Fibroblast of pulmonary artery (primary cell): ENCODE results near the gene TMEM167A.

ENCODE experiments used
- DNase-seq: peaks from one replicate; pipeline ENCODE4 v3.0.0-alpha.2; 2010; ENCODE audit warnings: low read depth
- H3K4me3 ChIP-seq: replicated peaks from 2 replicates; pipeline ENCODE4 v1.5.1; 2011; ENCODE audit warnings: low read depth, mild to moderate bottlenecking, control low read depth, low read length, moderate library complexity
- CTCF ChIP-seq: IDR thresholded peaks from 2 replicates; pipeline ENCODE4 v1.5.1; 2011; ENCODE audit warnings: mild to moderate bottlenecking, control low read depth, low read length, inconsistent platforms; ENCODE audit errors: missing control alignments

The TMEM167A gene

GRCh38 chr5:83036991-83037575 is 40.1 kb downstream of the TMEM167A start:
- no peak for DNase-seq
- H3K4me3 ChIP-seq, result no peak overlapping the region
- no peak for TF ChIP-seq CTCF

DNA sequence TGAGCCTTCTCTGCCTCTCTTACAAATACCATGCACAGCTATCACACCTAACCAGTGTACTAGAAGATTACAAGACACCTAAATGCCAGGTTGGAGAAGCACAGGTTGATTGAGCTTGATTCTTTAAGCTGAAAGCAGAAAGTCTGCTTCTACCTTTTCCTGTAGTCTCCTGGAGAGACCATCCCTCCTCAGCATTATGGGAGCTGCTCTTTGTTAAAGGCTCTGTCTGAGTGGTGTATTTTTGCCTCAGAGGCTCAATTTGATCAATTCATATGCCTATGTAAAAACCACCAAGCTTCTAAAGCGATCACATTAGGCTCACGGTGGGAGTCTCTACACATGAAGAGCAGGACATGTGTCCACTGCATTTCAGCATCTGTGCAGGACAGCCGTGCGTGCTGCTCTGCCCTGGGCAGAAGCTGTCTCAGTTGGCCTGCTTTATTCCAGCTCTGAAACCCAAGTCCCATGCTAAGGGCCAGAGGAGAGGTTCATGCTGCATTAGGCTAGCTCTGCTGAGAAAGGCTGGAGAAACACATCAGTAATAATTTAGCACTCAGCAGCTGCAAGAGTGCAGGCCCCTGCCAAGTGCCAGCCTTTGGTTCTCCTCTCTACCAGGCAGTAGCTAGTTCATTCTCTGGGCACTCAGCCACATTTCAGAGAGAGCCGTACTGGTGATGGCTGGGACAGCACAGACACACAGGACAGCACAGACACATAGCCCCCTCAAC is 41.7 kb downstream of the TMEM167A start:
- no peak for DNase-seq
- no peak overlapping the region for H3K4me3 ChIP-seq
- no peak for TF ChIP-seq CTCF

DNA sequence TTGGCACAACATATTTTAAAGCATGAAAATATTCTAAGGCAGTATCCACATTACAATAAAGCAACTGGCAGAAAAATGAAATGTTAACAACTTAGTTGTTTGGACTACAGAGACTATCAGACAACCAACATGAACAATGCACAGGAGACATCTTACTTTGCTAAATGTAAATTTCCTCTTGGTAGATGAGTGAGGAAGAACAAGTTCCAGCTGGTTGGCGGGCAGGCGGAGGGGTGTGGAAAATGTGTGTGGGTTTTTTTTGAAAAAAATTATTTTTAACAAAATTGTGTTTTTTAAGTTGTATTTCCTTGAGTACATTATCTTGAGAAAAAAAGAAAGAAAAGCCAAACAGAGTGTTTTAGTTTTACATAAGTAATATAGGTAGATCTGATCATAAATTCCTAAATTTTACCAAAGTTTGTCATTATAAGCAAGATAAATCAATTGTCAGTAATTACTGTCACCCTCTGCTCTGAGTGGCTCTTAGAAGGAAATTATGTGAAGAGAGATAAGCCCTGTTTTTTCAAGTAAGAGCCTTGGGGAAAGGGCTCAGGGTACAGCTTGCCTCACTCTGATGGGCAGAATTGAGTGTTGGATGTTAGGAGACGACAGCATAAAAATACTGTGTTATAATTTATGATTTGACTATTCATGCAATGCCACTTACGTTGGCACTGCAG is 42.5 kb downstream of the TMEM167A start:
- no peak overlapping the region for H3K4me3 ChIP-seq
- no peak for DNase-seq
- no peak for TF ChIP-seq CTCF

GRCh38 chr5:83034036-83034435 is 43.2 kb downstream of the TMEM167A start:
- no peak overlapping the region for H3K4me3 ChIP-seq
- no peak for TF ChIP-seq CTCF
- no peak for DNase-seq

- DNase-seq, result no peak
- TF ChIP-seq CTCF, result no peak
- no peak overlapping the region for H3K4me3 ChIP-seq
Observed at GRCh38 chr5:83031381-83031780, 45.8 kb downstream of the TMEM167A start.

- no peak overlapping the region for H3K4me3 ChIP-seq
- peak; percentile 28 for DNase-seq
- no peak for TF ChIP-seq CTCF
Observed at GRCh38 chr5:83029912-83030311, 47.3 kb downstream of the TMEM167A start.
